Vagina (tissue), 2 donors: ENCODE data around the gene CRAMP1.

Experiments used
- POLR2A ChIP-seq, 2 donors: fragments of 450-650 bp; IDR thresholded peaks; one replicate each; pipeline ENCODE4 v1.6.1; 2017; ENCODE audit warnings: antibody characterized with exemption in 2 of 2, mild to moderate bottlenecking in 2 of 2, moderate library complexity in 2 of 2
- POLR2AphosphoS5 ChIP-seq, 2 donors: sonication (generic); formaldehyde crosslinking; IDR thresholded peaks; one replicate each; pipeline ENCODE4 v1.9.0; 2017; ENCODE audit warnings: antibody characterized with exemption in 2 of 2, mild to moderate bottlenecking in 2 of 2, low read depth in 1 of 2; ENCODE audit not compliant: insufficient read depth in 1 of 2
- TF ChIP-seq, protein P1 (sequence below), 3 experiments: fragments of 450-650 bp in 2 of 3; fragments of 200-600 bp in 1 of 3; sonication (generic) in 1 of 3; IDR thresholded peaks; one replicate each; pipeline ENCODE4 v1.5.1; 2017 to 2019; ENCODE audit warnings: antibody characterized with exemption in 3 of 3, mild to moderate bottlenecking in 2 of 3, moderate library complexity in 2 of 3

DNA sequence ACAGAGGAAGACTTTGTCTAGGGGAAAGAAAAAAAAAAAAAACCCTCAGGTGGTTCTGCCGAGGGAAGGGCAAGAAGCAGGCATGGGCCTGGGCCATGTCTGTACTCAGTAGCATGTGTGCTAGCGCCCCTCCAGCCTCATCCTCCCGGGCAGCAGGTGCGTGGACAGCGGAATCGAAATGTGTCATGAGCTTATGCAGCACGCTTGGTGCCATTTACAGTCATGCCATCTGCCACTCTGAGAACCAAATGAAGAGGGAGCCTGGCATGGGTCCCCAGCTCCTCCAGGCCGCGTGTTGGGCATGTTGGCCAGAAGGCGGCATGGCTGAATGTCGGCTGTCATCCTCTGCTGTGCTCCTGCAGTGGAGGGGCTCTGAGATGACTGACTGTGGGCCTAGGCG lies 31.4 kb downstream of the CRAMP1 start:
- TF ChIP-seq, protein P1, sequence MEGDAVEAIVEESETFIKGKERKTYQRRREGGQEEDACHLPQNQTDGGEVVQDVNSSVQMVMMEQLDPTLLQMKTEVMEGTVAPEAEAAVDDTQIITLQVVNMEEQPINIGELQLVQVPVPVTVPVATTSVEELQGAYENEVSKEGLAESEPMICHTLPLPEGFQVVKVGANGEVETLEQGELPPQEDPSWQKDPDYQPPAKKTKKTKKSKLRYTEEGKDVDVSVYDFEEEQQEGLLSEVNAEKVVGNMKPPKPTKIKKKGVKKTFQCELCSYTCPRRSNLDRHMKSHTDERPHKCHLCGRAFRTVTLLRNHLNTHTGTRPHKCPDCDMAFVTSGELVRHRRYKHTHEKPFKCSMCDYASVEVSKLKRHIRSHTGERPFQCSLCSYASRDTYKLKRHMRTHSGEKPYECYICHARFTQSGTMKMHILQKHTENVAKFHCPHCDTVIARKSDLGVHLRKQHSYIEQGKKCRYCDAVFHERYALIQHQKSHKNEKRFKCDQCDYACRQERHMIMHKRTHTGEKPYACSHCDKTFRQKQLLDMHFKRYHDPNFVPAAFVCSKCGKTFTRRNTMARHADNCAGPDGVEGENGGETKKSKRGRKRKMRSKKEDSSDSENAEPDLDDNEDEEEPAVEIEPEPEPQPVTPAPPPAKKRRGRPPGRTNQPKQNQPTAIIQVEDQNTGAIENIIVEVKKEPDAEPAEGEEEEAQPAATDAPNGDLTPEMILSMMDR (IDR thresholded peaks at IDR 0.05) = no peak
- no peak for TF ChIP-seq POLR2A (IDR thresholded peaks at IDR 0.05)
- no peak for TF ChIP-seq POLR2AphosphoS5 (IDR thresholded peaks at IDR 0.05; ENCODE audit: insufficient read depth in 1 of 2, low read depth in 1 of 2)
